GM04503 (cell line): ENCODE results near the gene BANF1.
"Not testable (repeated sequence)": the region's sequence is repeated elsewhere in the genome, so short reads cannot be mapped to it uniquely, and the experiment has no call there.

Source experiments
- DNase-seq: peaks from one replicate; pipeline ENCODE4 v3.0.0-alpha.2; 2012; ENCODE audit warnings: low read depth

The BANF1 gene

GRCh38 chr11:66011239-66011784, 9.0 kb downstream of the BANF1 start:
- no peak for DNase-seq

GRCh38 chr11:66011785-66012303, 9.5 kb downstream of the BANF1 start, which contains the start of gene CST6:
TSS of gene CST6 (plus strand) at chr11:66012008. CDS start at chr11:66012045, 37 bp downstream.
- DNase-seq: no peak

- DNase-seq: no peak
Observed at GRCh38 chr11:66012371-66012945, 10.2 kb downstream of the BANF1 start.

- DNase-seq: no peak
Observed at GRCh38 chr11:66012946-66013761, 10.9 kb downstream of the BANF1 start.

- DNase-seq: no peak
Observed at GRCh38 chr11:66013762-66014100, 11.4 kb downstream of the BANF1 start.

- no peak for DNase-seq
Observed at GRCh38 chr11:66014804-66015453, 12.6 kb downstream of the BANF1 start.

- DNase-seq: peak; percentile 33
Observed at GRCh38 chr11:66015454-66015881, 13.2 kb downstream of the BANF1 start.

GRCh38 chr11:66015936-66016792, 13.9 kb downstream of the BANF1 start:
- DNase-seq: no peak

GRCh38 chr11:66016793-66017177, 14.5 kb downstream of the BANF1 start:
- no peak for DNase-seq

GRCh38 chr11:66017321-66017720, 15.0 kb downstream of the BANF1 start:
- DNase-seq: no peak

- no peak for DNase-seq
Observed at GRCh38 chr11:66020212-66020611, 17.9 kb downstream of the BANF1 start.

GRCh38 chr11:66020618-66021357, 18.5 kb downstream of the BANF1 start:
- no peak for DNase-seq

- no peak for DNase-seq
Observed at GRCh38 chr11:66022401-66023185, 20.3 kb downstream of the BANF1 start.

- DNase-seq: not testable (repeated sequence)
Observed at GRCh38 chr11:66023186-66023440, 20.8 kb downstream of the BANF1 start.

GRCh38 chr11:66026017-66026529, 23.8 kb downstream of the BANF1 start, which contains the start of gene CATSPER1:
TSS of gene CATSPER1 (minus strand) at chr11:66026479. CDS start at chr11:66026379, 100 bp downstream.
- DNase-seq: no peak

GRCh38 chr11:66032957-66033735, 30.8 kb downstream of the BANF1 start:
- DNase-seq: no peak

GRCh38 chr11:66035653-66036333, 33.5 kb downstream of the BANF1 start:
- no peak for DNase-seq

- DNase-seq: no peak
Observed at GRCh38 chr11:66036334-66036710, 34.0 kb downstream of the BANF1 start.

GRCh38 chr11:66037327-66037726, 35.0 kb downstream of the BANF1 start:
- no peak for DNase-seq
